Heart left ventricle (tissue), 16 donors: ENCODE data around the gene TLE4. TPM values are rescaled to one million over a fixed set of nuclear protein-coding genes. Genes with fewer than 3 reads are reported as not detected.
"Not testable (repeated sequence)": the region's sequence is repeated elsewhere in the genome, so short reads cannot be mapped to it uniquely, and the experiment has no call there.

Source experiments
- ATAC-seq, 4 donors: fragments of 200-7000 bp; cut with Tn5 transposase; one replicate each; pipeline ENCODE4 v1.9.1; 2020 to 2022; ENCODE audit warnings: moderate library complexity in 4 of 4, mild to moderate bottlenecking in 3 of 4, moderate number of reproducible peaks in 1 of 4
- DNase-seq, 5 donors: peaks; one replicate each; pipeline ENCODE4 v3.0.0-alpha.2; 2020
- H3K27ac ChIP-seq, 12 donors: fragments of 200-600 bp; sonication (generic) in 4 of 12; one replicate each; pipeline versions ENCODE4 v1.5.0 to v1.8.0; 2016 to 2022; ENCODE audit warnings: mild to moderate bottlenecking in 2 of 12
- H3K27me3 ChIP-seq, 9 donors: fragments of 200-600 bp; sonication (generic) in 2 of 9; one replicate each; pipeline versions ENCODE4 v1.5.1 to v1.8.0; 2016 to 2022; ENCODE audit warnings: mild to moderate bottlenecking in 3 of 9
- H3K36me3 ChIP-seq, 9 donors: fragments of 200-600 bp; sonication (generic) in 2 of 9; one replicate each; pipeline versions ENCODE4 v1.5.0 to v1.8.0; 2018 to 2022; ENCODE audit warnings: mild to moderate bottlenecking in 2 of 9
- H3K4me1 ChIP-seq, 12 donors: fragments of 200-600 bp; sonication (generic) in 4 of 12; one replicate each; pipeline versions ENCODE4 v1.5.0 to v1.8.0; 2016 to 2022; ENCODE audit warnings: mild to moderate bottlenecking in 3 of 12
- H3K4me3 ChIP-seq, 12 donors: fragments of 200-600 bp; sonication (generic) in 4 of 12; one replicate each; pipeline versions ENCODE4 v1.5.0 to v1.8.0; 2017 to 2022; ENCODE audit warnings: mild to moderate bottlenecking in 9 of 12, moderate library complexity in 4 of 12
- H3K9me3 ChIP-seq, 12 donors: fragments of 200-600 bp; sonication (generic) in 4 of 12; one replicate each; pipeline versions ENCODE4 v1.5.0 to v1.8.0; 2016 to 2022; ENCODE audit warnings: mild to moderate bottlenecking in 1 of 12
- CTCF ChIP-seq, 12 donors: fragments of 200-600 bp; sonication (generic) in 4 of 12; IDR thresholded peaks; one replicate each; pipeline versions ENCODE4 v1.5.0 to v1.8.0; 2018 to 2022; ENCODE audit warnings: antibody characterized with exemption in 12 of 12, mild to moderate bottlenecking in 5 of 12
- POLR2A ChIP-seq, 2 donors: fragments of 450-650 bp; IDR thresholded peaks; one replicate each; pipeline ENCODE4 v1.6.1; 2017; ENCODE audit warnings: antibody characterized with exemption in 2 of 2, mild to moderate bottlenecking in 2 of 2, moderate library complexity in 2 of 2
- WGBS, 4 donors: extraction: QIAGEN DNeasy Blood & Tissue Kit in 2 of 4; methylation state at CpG; one replicate each; pipeline versions ENCODE4 v1.1.5 to v1.1.7; 2013 to 2018; 5-methylcytosine and 5-hydroxymethylcytosine counted together
- intact Hi-C, 10 donors: fragments of 100-400 bp; cut with DNase I; formaldehyde crosslinking; loops; one replicate each; pipeline versions ENCODE4 v1.11.1 to v1.14.2; 2022
- polyA plus RNA-seq, 2 donors: library from polyadenylated mRNA; stranded (reverse); fragments of 200-250 nt; gene quantifications; one replicate each; pipeline ENCODE4 v1.2.3, GENCODE V29; 2013
- total RNA-seq, 9 donors: library from RNA; depleted of rRNA in 2 of 9; stranded (reverse); fragments of >200 nt in 2 of 9; fragmentation: NEBNext Ultra II Directional in 3 of 9; extraction: Animal tissue kit (Norgen Biotek cat#: 25700) in 3 of 9; gene quantifications; one replicate each; pipeline versions ENCODE4 v1.1.0 to v1.2.4, GENCODE V29; 2016 to 2023
- donor health status: ischemic (EF 13 %, LVEDD 7.1; RV severe dilation, severe dysfunction).
- donor health status: healthy with polysubstance abuse.
- donor health status: DM: no; HTN: yes; CAD: no.
- donor health status: DM: no; HTN: no; CAD: no.
- donor health status: ischemic (EF 25% LVEDD 6.9; RV normal size, moderate dysfunction).
- donor health status: ischemic (EF 25% LVEDD 5.7; RV mildly dilated, moderate dysfunction).
- donor health status: healthy.
- donor health status: DM: yes; HTN: yes; CAD: no.
- donor health status: ischemic (EF 35%, LVEDD 5.7; RV mildly dilated, moderate dysfunction).
- donor health status: nonischemic (EF 11% LVEDD 7.7; RV severe dilation, severe dysfunction).
- donor health status: DM: yes; HTN: yes; CAD: no.
- donor health status: PGD.
- donor health status: ischemic (EF 29% LVEDD 5.4; RV normal size, mild dysfunction).
- donor health status: nonischemic (EF 23%, LVEDD 6.1; RV moderate dilation, normal function).

Gene TLE4
- total and polyA plus RNA-seq, 11 donors: 3.7 to 23.9 (median 13.8) TPM

GRCh38 chr9:79535534-79535933 lies 36.2 kb upstream of the TLE4 start:
- TF ChIP-seq POLR2A (IDR thresholded peaks at IDR 0.05): no peak
- TF ChIP-seq CTCF (IDR thresholded peaks at IDR 0.05): no peak
- no peak overlapping the region for H3K4me3 ChIP-seq
- no peaks in the 10 kb centered on the region for H3K36me3 ChIP-seq
- peaks cover 0 to 14% (median 0%) of the 10 kb centered on the region in 12 donors for H3K9me3 ChIP-seq
- ATAC-seq: no peak
- 86 to 98% (median 92%) methylated on average over 1 of the region's 1 CpG for WGBS, 4 donors
- no peak overlapping the region for H3K27ac ChIP-seq
- DNase-seq: no peak
- intact Hi-C loops: loop anchor here in 1 of 10 donors (10.0 kb wide), 1 partner anchor 539 kb away; no protein-coding TSS in a partner anchor
- no peaks in the 10 kb centered on the region for H3K4me1 ChIP-seq
- no peaks in the 10 kb centered on the region for H3K27me3 ChIP-seq

GRCh38 chr9:79537838-79538237 lies 33.9 kb upstream of the TLE4 start:
- Histone ChIP-seq H3K36me3 (no peaks in the 10 kb centered on the region), H3K4me1 (no peaks in the 10 kb centered on the region), H3K4me3 (no peak overlapping the region), H3K27ac (no peak overlapping the region), H3K27me3 (no peaks in the 10 kb centered on the region), H3K9me3 (peaks cover 0 to 14% (median 0%) of the 10 kb centered on the region in 12 donors)
- 89 to 96% (median 94%) methylated on average over 2 of the region's 2 CpGs for WGBS, 4 donors
- no peak for DNase-seq
- intact Hi-C loops: loop anchor here in 1 of 10 donors (10.0 kb wide), 1 partner anchor 537 kb away; no protein-coding TSS in a partner anchor
- TF ChIP-seq CTCF (IDR thresholded peaks at IDR 0.05): no peak
- TF ChIP-seq POLR2A (IDR thresholded peaks at IDR 0.05): no peak
- no peak for ATAC-seq

- ATAC-seq (no peak), DNase-seq (no peak)
- Histone ChIP-seq H3K27ac (no peak overlapping the region), H3K4me3 (no peak overlapping the region), H3K36me3 (no peaks in the 10 kb centered on the region), H3K9me3 (no peaks in the 10 kb centered on the region), H3K4me1 (no peaks in the 10 kb centered on the region), H3K27me3 (no peaks in the 10 kb centered on the region)
- intact Hi-C loops: no loop called here
- TF ChIP-seq CTCF (IDR thresholded peaks at IDR 0.05) (no peak), POLR2A (IDR thresholded peaks at IDR 0.05) (no peak)
- 84 to 96% (median 93%) methylated on average over 3 of the region's 3 CpGs for WGBS, 4 donors
Measured at GRCh38 chr9:79542735-79543620, 28.8 kb upstream of the TLE4 start.

- ATAC-seq, H3K27me3 ChIP-seq, H3K4me1 ChIP-seq, H3K4me3 ChIP-seq, H3K36me3 ChIP-seq, H3K9me3 ChIP-seq, H3K27ac ChIP-seq, DNase-seq, intact Hi-C loops: not testable (repeated sequence)
- WGBS, 4 donors: 81 to 92% (median 90%) methylated on average over 7 of the region's 7 CpGs
Measured at GRCh38 chr9:79544375-79544774, 27.4 kb upstream of the TLE4 start.
